Measurements from ENCODE around the gene SMPD3.

DNA sequence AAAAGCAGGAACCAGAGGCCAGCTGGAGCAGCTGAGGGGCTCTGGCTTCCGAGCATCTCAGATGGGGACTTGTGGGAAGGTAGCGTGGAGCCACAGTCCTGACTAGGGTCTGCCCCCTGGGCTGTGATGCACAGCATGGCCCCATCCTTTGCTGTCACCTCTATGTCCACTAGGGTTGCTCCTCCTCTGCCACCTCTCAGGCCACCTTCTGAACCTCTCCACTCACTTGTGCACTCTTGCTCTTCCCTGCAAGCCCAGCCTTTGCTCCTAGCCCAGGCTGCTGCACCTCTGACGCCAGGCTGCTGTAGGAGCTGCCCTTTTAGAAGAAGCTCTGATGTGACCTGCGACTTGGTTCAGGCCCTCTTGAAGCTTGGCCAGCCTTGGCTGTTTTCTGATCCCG is 24.3 kb upstream of the SMPD3 start:
- TF ChIP-seq POLR2A (IDR thresholded peaks at IDR 0.05) (no peak), POLR2AphosphoS5 (IDR thresholded peaks at IDR 0.05) (no peak)
